BJ (cell line): ENCODE results near the gene ALG3. TPM values are rescaled to one million over a fixed set of nuclear protein-coding genes. Genes with fewer than 3 reads are reported as not detected.

Experiments used
- CTCF ChIA-PET: fragments of 350-600 bp; formaldehyde crosslinking; extraction: SDS; loops from one replicate; lab custom pipeline; 2021; ENCODE audit warnings: antibody characterized with exemption, inconsistent platforms; lab: Yijun Ruan, JAX
- POLR2A ChIA-PET: fragments of 300-600 bp; sonication (Branson Sonifier 250); formaldehyde crosslinking; extraction: SDS; loops from one replicate; lab custom pipeline; 2021; ENCODE audit warnings: antibody characterized with exemption; lab: Charles Lee
- DNase-seq: peaks from one replicate; pipeline ENCODE4 v3.0.0-alpha.2; 2011; ENCODE audit warnings: low read depth
- H3K27me3 ChIP-seq: 2 replicates; pipeline ENCODE4 v1.6.0; 2011; ENCODE audit warnings: low read length; ENCODE audit not compliant: control insufficient read depth, insufficient read depth
- H3K36me3 ChIP-seq: 2 replicates; pipeline ENCODE4 v1.5.1; 2011; ENCODE audit warnings: low read length; ENCODE audit not compliant: control insufficient read depth, insufficient read depth
- H3K4me3 ChIP-seq: 2 replicates; pipeline ENCODE4 v1.5.1; 2011; ENCODE audit warnings: low read depth, mild to moderate bottlenecking, control low read depth, low read length
- CTCF ChIP-seq: IDR thresholded peaks from 2 replicates; pipeline ENCODE4 v1.5.1; 2011; ENCODE audit warnings: low read depth, mild to moderate bottlenecking, control low read depth, inconsistent platforms, low read length, moderate library complexity; ENCODE audit not compliant: insufficient read depth
- polyA plus RNA-seq: library from polyadenylated mRNA; depleted of rRNA; stranded (reverse); fragments of >200 nt; gene quantifications from 2 replicates; pipeline ENCODE4 v1.2.3, GENCODE V29; 2011

ALG3 gene
- polyA plus RNA-seq, 1 experiment: 68.9 TPM

- H3K36me3 ChIP-seq: no peaks in the 10 kb centered on the region
- ChIA-PET POLR2A (no interaction called here), CTCF (interaction anchor here (0.6 to 1.1 kb wide), 2 partner anchors 9 to 19 kb away, joined by 3 read pairs; no protein-coding TSS in a partner anchor)
- no peak overlapping the region for H3K4me3 ChIP-seq
- H3K27me3 ChIP-seq: peaks cover 42% of the 10 kb centered on the region
- DNase-seq: no peak
- no peak for TF ChIP-seq CTCF
These were observed 17.9 kb downstream of the ALG3 start for GRCh38 chr3:184230603-184231528.

- Histone ChIP-seq H3K4me3 (no peak overlapping the region), H3K36me3 (no peaks in the 10 kb centered on the region), H3K27me3 (peaks cover 42% of the 10 kb centered on the region)
- ChIA-PET CTCF (interaction anchor here (0.6 to 1.1 kb wide), 2 partner anchors 8 to 20 kb away, joined by 3 read pairs; no protein-coding TSS in a partner anchor), POLR2A (no interaction called here)
- no peak for DNase-seq
- no peak for TF ChIP-seq CTCF
These were observed 18.6 kb downstream of the ALG3 start for GRCh38 chr3:184230081-184230602.

GRCh38 chr3:184229394-184230080, 19.2 kb downstream of the ALG3 start, which contains the start of gene VWA5B2:
TSS of gene VWA5B2 (plus strand) at chr3:184229585. CDS start at chr3:184230529, 944 bp downstream.
- TF ChIP-seq CTCF: no peak
- peaks cover 42% of the 10 kb centered on the region for H3K27me3 ChIP-seq
- DNase-seq: no peak
- CTCF ChIA-PET: interaction anchor here (0.6 to 5.4 kb wide), 5 partner anchors 8 to 178 kb away, joined by 3 to 54 read pairs (median 3); no protein-coding TSS in a partner anchor
- H3K4me3 ChIP-seq: peak within 1 kb of the TSS; percentile 25
- H3K36me3 ChIP-seq: no peaks in the 10 kb centered on the region
- POLR2A ChIA-PET: no interaction called here

GRCh38 chr3:184228376-184229137, 20.2 kb downstream of the ALG3 start:
- no peak for DNase-seq
- peaks cover 44% of the 10 kb centered on the region for H3K27me3 ChIP-seq
- no peak overlapping the region for H3K4me3 ChIP-seq
- TF ChIP-seq CTCF: no peak
- ChIA-PET CTCF (interaction anchor here (0.9 to 5.4 kb wide), 28 partner anchors 10 to 332 kb away, joined by 3 to 54 read pairs (median 6); partner anchors contain the start of genes ABCC5, ABCF3, CAMK2N2 and EEF1AKMT4), POLR2A (no interaction called here)
- H3K36me3 ChIP-seq: no peaks in the 10 kb centered on the region
